BJ (cell line): ENCODE data around the gene HSPA14. TPM values are rescaled to one million over a fixed set of nuclear protein-coding genes. Genes with fewer than 3 reads are reported as not detected.

Experiments used
- CTCF ChIA-PET: fragments of 350-600 bp; formaldehyde crosslinking; extraction: SDS; loops from one replicate; lab custom pipeline; 2021; ENCODE audit warnings: antibody characterized with exemption, inconsistent platforms; lab: Yijun Ruan, JAX
- POLR2A ChIA-PET: fragments of 300-600 bp; sonication (Branson Sonifier 250); formaldehyde crosslinking; extraction: SDS; loops from one replicate; lab custom pipeline; 2021; ENCODE audit warnings: antibody characterized with exemption; lab: Charles Lee
- DNase-seq: peaks from one replicate; pipeline ENCODE4 v3.0.0-alpha.2; 2011; ENCODE audit warnings: low read depth
- H3K27me3 ChIP-seq: 2 replicates; pipeline ENCODE4 v1.6.0; 2011; ENCODE audit warnings: low read length; ENCODE audit not compliant: control insufficient read depth, insufficient read depth
- H3K36me3 ChIP-seq: 2 replicates; pipeline ENCODE4 v1.5.1; 2011; ENCODE audit warnings: low read length; ENCODE audit not compliant: control insufficient read depth, insufficient read depth
- H3K4me3 ChIP-seq: 2 replicates; pipeline ENCODE4 v1.5.1; 2011; ENCODE audit warnings: low read depth, mild to moderate bottlenecking, control low read depth, low read length
- polyA plus RNA-seq: library from polyadenylated mRNA; depleted of rRNA; stranded (reverse); fragments of >200 nt; gene quantifications from 2 replicates; pipeline ENCODE4 v1.2.3, GENCODE V29; 2011
- TF ChIP-seq, protein P1 (sequence below): IDR thresholded peaks from 2 replicates; pipeline ENCODE4 v1.5.1; 2011; ENCODE audit warnings: low read depth, mild to moderate bottlenecking, control low read depth, inconsistent platforms, low read length, moderate library complexity; ENCODE audit not compliant: insufficient read depth

Gene HSPA14
- polyA plus RNA-seq, 1 experiment, result 5.4 TPM

DNA sequence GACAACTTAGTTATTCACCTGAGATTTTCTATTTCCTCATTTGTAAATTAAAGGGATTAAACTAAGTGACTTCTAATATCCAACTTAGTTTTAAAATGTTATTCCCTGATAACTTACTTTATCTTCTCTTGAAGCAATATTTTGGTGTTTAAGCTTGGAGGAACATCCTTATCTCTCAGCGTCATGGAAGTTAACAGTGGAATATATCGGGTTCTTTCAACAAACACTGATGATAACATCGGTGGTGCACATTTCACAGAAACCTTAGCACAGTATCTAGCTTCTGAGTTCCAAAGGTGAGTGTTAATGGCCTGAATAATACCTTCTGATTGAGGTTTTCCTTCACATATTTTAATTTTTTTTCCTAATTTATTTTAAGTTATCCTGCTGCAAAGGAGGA is 14.1 kb downstream of the HSPA14 start:
- ChIA-PET CTCF (no interaction called here), POLR2A (no interaction called here)
- Histone ChIP-seq H3K27me3 (no peaks in the 10 kb centered on the region), H3K36me3 (peaks cover 1% of the 10 kb centered on the region; the same call in 1 of the 2 replicates), H3K4me3 (no peak overlapping the region)
- no peak for DNase-seq
- TF ChIP-seq, protein P1, sequence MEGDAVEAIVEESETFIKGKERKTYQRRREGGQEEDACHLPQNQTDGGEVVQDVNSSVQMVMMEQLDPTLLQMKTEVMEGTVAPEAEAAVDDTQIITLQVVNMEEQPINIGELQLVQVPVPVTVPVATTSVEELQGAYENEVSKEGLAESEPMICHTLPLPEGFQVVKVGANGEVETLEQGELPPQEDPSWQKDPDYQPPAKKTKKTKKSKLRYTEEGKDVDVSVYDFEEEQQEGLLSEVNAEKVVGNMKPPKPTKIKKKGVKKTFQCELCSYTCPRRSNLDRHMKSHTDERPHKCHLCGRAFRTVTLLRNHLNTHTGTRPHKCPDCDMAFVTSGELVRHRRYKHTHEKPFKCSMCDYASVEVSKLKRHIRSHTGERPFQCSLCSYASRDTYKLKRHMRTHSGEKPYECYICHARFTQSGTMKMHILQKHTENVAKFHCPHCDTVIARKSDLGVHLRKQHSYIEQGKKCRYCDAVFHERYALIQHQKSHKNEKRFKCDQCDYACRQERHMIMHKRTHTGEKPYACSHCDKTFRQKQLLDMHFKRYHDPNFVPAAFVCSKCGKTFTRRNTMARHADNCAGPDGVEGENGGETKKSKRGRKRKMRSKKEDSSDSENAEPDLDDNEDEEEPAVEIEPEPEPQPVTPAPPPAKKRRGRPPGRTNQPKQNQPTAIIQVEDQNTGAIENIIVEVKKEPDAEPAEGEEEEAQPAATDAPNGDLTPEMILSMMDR, result no peak

DNA sequence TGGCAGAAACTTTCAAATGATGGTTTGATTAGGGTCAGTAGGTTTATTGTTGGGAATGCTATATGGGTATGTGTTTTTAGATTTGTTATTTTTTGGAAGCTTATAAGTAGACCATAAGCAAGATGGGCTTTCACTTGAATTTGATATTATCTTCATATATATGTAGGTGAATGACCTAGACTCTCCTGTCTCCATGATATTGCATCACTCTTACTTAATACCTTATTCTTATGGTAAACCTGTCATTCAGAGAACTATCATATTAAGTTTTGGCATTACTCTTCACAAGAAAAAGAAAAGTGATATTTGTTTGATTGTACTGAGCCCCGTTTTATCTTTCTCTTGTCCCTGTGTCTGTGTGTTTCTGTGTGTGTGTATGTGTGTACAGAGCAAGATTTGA is 17.3 kb downstream of the HSPA14 start:
- ChIA-PET POLR2A (no interaction called here), CTCF (no interaction called here)
- Histone ChIP-seq H3K27me3 (no peaks in the 10 kb centered on the region), H3K4me3 (no peak overlapping the region), H3K36me3 (peaks cover 2% of the 10 kb centered on the region; the same call in 1 of the 2 replicates)
- TF ChIP-seq, protein P1, result no peak
- no peak for DNase-seq

DNA sequence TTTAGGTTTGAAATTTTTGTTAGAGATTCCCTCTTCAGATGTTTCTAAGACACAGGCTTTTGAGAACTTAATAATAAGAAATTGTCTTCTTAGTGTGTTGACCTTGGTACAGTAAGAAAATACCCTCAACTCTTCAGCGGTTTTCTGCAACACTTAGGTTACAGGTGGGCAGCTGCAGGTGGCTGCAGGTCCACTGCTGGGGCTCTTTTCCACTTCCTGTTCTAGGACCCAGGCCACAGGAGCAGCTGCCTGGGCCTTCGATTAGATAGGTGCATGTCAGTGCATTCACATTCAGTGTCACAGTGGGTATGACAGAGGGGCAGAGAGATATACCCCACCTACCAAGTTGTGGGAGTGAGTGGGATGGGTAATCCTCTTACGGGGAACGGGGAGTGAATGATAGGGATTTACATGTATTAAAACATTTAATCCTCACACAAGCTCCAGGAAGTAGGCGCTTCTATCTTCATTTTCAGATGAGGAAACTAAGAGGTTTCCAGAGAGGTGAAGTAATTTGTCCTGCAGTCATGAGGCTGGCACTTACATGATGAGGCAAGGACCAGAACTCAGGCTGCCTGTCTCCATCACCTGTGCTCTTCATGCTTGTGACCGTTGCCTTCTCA is 20.3 kb downstream of the HSPA14 start:
- Histone ChIP-seq H3K4me3 (no peak overlapping the region), H3K36me3 (peaks cover 3% of the 10 kb centered on the region; the same call in 1 of the 2 replicates), H3K27me3 (no peaks in the 10 kb centered on the region)
- no peak for DNase-seq
- POLR2A ChIA-PET, result no interaction called here
- CTCF ChIA-PET, result no interaction called here
- TF ChIP-seq, protein P1, result no peak

DNA sequence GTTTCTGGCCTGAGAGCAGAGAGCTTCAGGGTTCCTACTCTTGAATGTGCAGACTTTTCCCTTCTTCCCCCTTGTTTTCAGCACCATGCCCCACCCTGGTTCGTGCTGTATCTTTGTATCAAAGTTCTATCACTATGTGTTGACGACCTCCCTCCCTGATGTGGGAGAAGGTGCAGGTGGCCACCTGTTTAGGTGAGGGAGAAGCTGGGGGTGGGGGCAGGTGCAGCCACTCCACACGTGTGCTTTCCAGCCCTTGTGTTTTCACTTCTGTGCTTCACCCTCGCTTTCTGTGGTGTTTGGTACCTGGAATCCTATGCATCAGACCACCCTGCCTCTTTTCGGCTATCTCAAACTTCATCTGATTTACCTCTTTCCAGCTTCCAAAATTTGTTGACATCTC is 20.9 kb downstream of the HSPA14 start:
- TF ChIP-seq, protein P1, result no peak
- ChIA-PET POLR2A (no interaction called here), CTCF (no interaction called here)
- no peak overlapping the region for H3K4me3 ChIP-seq
- no peak for DNase-seq
- H3K36me3 ChIP-seq, result peaks cover 3% of the 10 kb centered on the region; the same call in 1 of the 2 replicates
- no peaks in the 10 kb centered on the region for H3K27me3 ChIP-seq

DNA sequence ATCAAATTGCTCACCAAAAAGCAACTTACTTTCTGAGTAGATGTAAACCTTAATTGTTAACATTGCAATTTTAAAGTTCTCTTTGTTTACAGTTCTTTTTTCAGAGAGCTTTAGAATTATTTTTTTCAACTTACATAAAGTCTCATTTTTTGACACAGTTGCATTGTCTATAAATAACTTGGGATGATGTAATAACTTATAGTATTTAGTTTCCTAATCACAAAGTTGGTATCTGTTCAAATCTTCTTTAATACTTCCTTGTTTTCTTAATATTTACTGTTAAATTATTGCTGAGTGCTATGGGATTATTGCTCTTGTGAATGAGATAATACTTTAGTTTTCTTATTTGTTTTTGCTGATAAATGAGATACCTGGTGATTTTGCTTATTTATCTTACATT is 21.7 kb downstream of the HSPA14 start:
- H3K36me3 ChIP-seq, result peaks cover 3% of the 10 kb centered on the region; the same call in 1 of the 2 replicates
- ChIA-PET POLR2A (no interaction called here), CTCF (no interaction called here)
- no peak overlapping the region for H3K4me3 ChIP-seq
- TF ChIP-seq, protein P1, result no peak
- DNase-seq, result no peak
- no peaks in the 10 kb centered on the region for H3K27me3 ChIP-seq
